HepG2 (cell line): ENCODE data around the gene SSBP2. TPM values are rescaled to one million over a fixed set of nuclear protein-coding genes. Genes with fewer than 3 reads are reported as not detected.
"Not testable (repeated sequence)": the region's sequence is repeated elsewhere in the genome, so short reads cannot be mapped to it uniquely, and the experiment has no call there.

Source experiments
- ATAC-seq: fragments of 200-7000 bp; cut with Tn5 transposase; 3 replicates; pipeline ENCODE4 v1.9.1; 2020; ENCODE audit warnings: mild to moderate bottlenecking, moderate library complexity
- BruUV-seq: library from RNA; stranded (reverse); fragments of 400-500 nt; replicated peaks from 2 replicates; lab custom pipeline; 2021; lab: Mats Ljungman, UMichigan
- CTCF ChIA-PET: fragments of 300-600 bp; formaldehyde crosslinking; extraction: SDS; loops from one replicate; lab custom pipeline; 2021; ENCODE audit warnings: low total read pairs, inconsistent platforms, low intra/inter-chr PET ratio; lab: Yijun Ruan, JAX
- POLR2A ChIA-PET: fragments of 350-600 bp; sonication (Branson Sonifier 250); formaldehyde crosslinking; loops from one replicate; lab custom pipeline; 2020; ENCODE audit warnings: antibody characterized with exemption, inconsistent platforms; lab: Yijun Ruan, JAX
- DNase-seq: peaks from one replicate; pipeline ENCODE4 v3.0.0-alpha.2; 2015; ENCODE audit warnings: low spot score
- FAIRE-seq: peaks from 3 replicates; lab custom pipeline; 2011; peaks lifted over from hg19 to GRCh38; lab: Jason Lieb, UNC
- H2AFZ ChIP-seq: one replicate; pipeline ENCODE4 v1.6.1; 2011; ENCODE audit warnings: low read length, inconsistent platforms
- H3K27ac ChIP-seq: fragments of 300-600 bp; 3 replicates; pipeline ENCODE4 v1.8.0; 2011; ENCODE audit warnings: mixed run types, mild to moderate bottlenecking, mixed read lengths, low read length, inconsistent platforms; ENCODE audit not compliant: insufficient read depth; ENCODE audit errors: extremely low read length
- H3K27me3 ChIP-seq, 2 experiments: fragments of 200-600 bp in 1 of 2; 2 replicates in 1 of 2; 3 replicates in 1 of 2; pipeline versions ENCODE4 v1.6.0 to v1.8.0; 2011; ENCODE audit warnings: low read length in 2 of 2, mild to moderate bottlenecking in 2 of 2, moderate library complexity in 2 of 2, inconsistent platforms in 1 of 2; ENCODE audit not compliant: insufficient read depth in 2 of 2, control insufficient read depth in 1 of 2
- H3K36me3 ChIP-seq, 2 experiments: fragments of 200-600 bp in 1 of 2; replicated peaks in 1 of 2; 2 replicates in 1 of 2; 3 replicates in 1 of 2; pipeline versions ENCODE4 v1.5.1 to v1.8.0; 2011; ENCODE audit warnings: low read length in 2 of 2, inconsistent platforms in 1 of 2; ENCODE audit not compliant: insufficient read depth in 2 of 2, control insufficient read depth in 1 of 2
- H3K4me1 ChIP-seq: 2 replicates; pipeline ENCODE4 v1.5.1; 2012; ENCODE audit warnings: low read length, inconsistent platforms; ENCODE audit not compliant: insufficient read depth
- H3K4me2 ChIP-seq: 2 replicates; pipeline ENCODE4 v1.6.0; 2011; ENCODE audit warnings: low read depth, low read length, inconsistent platforms
- H3K4me3 ChIP-seq, 3 experiments: fragments of 200-600 bp in 1 of 3; sonication (generic), shearing (Covaris generic) in 1 of 3; replicated peaks in 1 of 3; 2 replicates each; pipeline ENCODE4 v1.5.1; 2011 to 2016; ENCODE audit warnings: low read length in 3 of 3, inconsistent platforms in 2 of 3, low read depth in 2 of 3, mild to moderate bottlenecking in 2 of 3, control low read depth in 1 of 3, mixed read lengths in 1 of 3; ENCODE audit not compliant: insufficient read depth in 1 of 3
- H3K79me2 ChIP-seq: one replicate; pipeline ENCODE4 v1.6.1; 2011; ENCODE audit warnings: low read length, inconsistent platforms; ENCODE audit not compliant: insufficient read depth
- H3K9ac ChIP-seq: 2 replicates; pipeline ENCODE4 v1.6.0; 2011; ENCODE audit warnings: mild to moderate bottlenecking, low read depth, low read length, inconsistent platforms; ENCODE audit not compliant: insufficient read depth
- H3K9me3 ChIP-seq: 2 replicates; pipeline ENCODE4 v1.5.1; 2012; ENCODE audit warnings: mild to moderate bottlenecking, low read length
- H4K20me1 ChIP-seq: 2 replicates; pipeline ENCODE4 v1.6.0; 2011; ENCODE audit warnings: inconsistent platforms, mild to moderate bottlenecking, low read length, moderate library complexity; ENCODE audit not compliant: insufficient read depth
- ARID3A ChIP-seq: IDR thresholded peaks from 2 replicates; pipeline ENCODE4 v1.6.1; 2012; ENCODE audit warnings: low read depth, low read length, improper control_type of control experiment
- HOXA9 ChIP-seq: sonication (generic); formaldehyde crosslinking; IDR thresholded peaks from 2 replicates; pipeline ENCODE4 v1.8.1; 2022; ENCODE audit warnings: missing genetic modification reagents, mild to moderate bottlenecking, moderate library complexity, borderline replicate concordance
- KLF9 ChIP-seq: IDR thresholded peaks from 2 replicates; pipeline ENCODE4 v1.6.1; 2016; ENCODE audit warnings: low read depth
- MLLT10 ChIP-seq: sonication (generic); formaldehyde crosslinking; IDR thresholded peaks from 2 replicates; pipeline ENCODE4 v1.4.0; 2020; ENCODE audit warnings: missing genetic modification reagents
- MTF2 ChIP-seq: sonication (generic); formaldehyde crosslinking; IDR thresholded peaks from 2 replicates; pipeline ENCODE4 v1.5.0; 2020; ENCODE audit warnings: missing genetic modification reagents, borderline replicate concordance
- NFATC3 ChIP-seq: sonication (generic); formaldehyde crosslinking; IDR thresholded peaks from 2 replicates; pipeline ENCODE4 v1.5.1; 2020; ENCODE audit warnings: mild to moderate bottlenecking, missing genetic modification reagents
- POLR2AphosphoS5 ChIP-seq: IDR thresholded peaks from 2 replicates; pipeline ENCODE4 v1.6.1; 2012; ENCODE audit warnings: low read depth, low read length
- SNRNP70 ChIP-seq: fragments of 200-400 bp; formaldehyde crosslinking; IDR thresholded peaks from 2 replicates; pipeline ENCODE4 v1.6.1; 2017; ENCODE audit warnings: mild to moderate bottlenecking, low read depth, low read length, moderate library complexity
- ZNF674 ChIP-seq: sonication (generic); formaldehyde crosslinking; IDR thresholded peaks from 2 replicates; pipeline ENCODE4 v1.5.0; 2020; ENCODE audit warnings: low read depth, mild to moderate bottlenecking, missing genetic modification reagents
- ZNF878 ChIP-seq: sonication (generic); formaldehyde crosslinking; IDR thresholded peaks from 2 replicates; pipeline ENCODE4 v1.8.1; 2023; ENCODE audit warnings: mild to moderate bottlenecking, missing genetic modification reagents, moderate library complexity
- WGBS: methylation state at CpG from one replicate; pipeline ENCODE4 v1.1.6; 2017; ENCODE audit warnings: low lambda C conversion rate; 5-methylcytosine and 5-hydroxymethylcytosine counted together
- in situ Hi-C: cut with HindIII; loops from 2 replicates; pipeline ENCODE4 v1.10.0; 2017; ENCODE audit warnings: low pct_unique_long_range_greater_than_20kb; ENCODE audit not compliant: extremely low pct_ligation_motif_present
- intact Hi-C: fragments of 100-400 bp; cut with micrococcal nuclease; formaldehyde crosslinking; loops from one replicate; pipeline ENCODE4 v1.10.0; 2022; ENCODE audit not compliant: unreplicated experiment
- polyA plus RNA-seq, 8 experiments: library from polyadenylated mRNA; depleted of rRNA in 3 of 8; stranded (reverse) in 7 of 8; unstranded in 1 of 8; fragments of >200 nt; fragmentation: Illumina TruSeq in 4 of 8; extraction: Trizol in 4 of 8; gene quantifications; 2 replicates each; pipeline versions ENCODE4 v1.2.1 to v1.2.3, GENCODE V29; 2011 to 2016; ENCODE audit warnings: low read depth in 4 of 8, missing spikeins in 1 of 8, mixed read lengths in 1 of 8; ENCODE audit not compliant: insufficient read depth in 1 of 8
- total RNA-seq, 5 experiments: library from RNA; depleted of rRNA; stranded (reverse); fragments of >200 nt; fragmentation: Illumina TruSeq; extraction: Trizol; gene quantifications; 2 replicates each; pipeline ENCODE4 v1.2.3, GENCODE V29; 2016; ENCODE audit warnings: low read depth in 1 of 5

SSBP2 gene
- total and polyA plus RNA-seq, 2 of the 13 experiments (the other 11 are each of a cell fraction or from before 2014, with no cell fraction given): 0.16 TPM; not detected in 1

- H3K27ac ChIP-seq, H3K4me3 ChIP-seq, DNase-seq, H3K4me1 ChIP-seq, CTCF ChIA-PET, H3K27me3 ChIP-seq, H3K36me3 ChIP-seq, H4K20me1 ChIP-seq, H3K79me2 ChIP-seq, intact Hi-C loops, FAIRE-seq, in situ Hi-C loops, ATAC-seq, H3K9ac ChIP-seq, H3K9me3 ChIP-seq, POLR2A ChIA-PET, BruUV-seq, H2AFZ ChIP-seq, H3K4me2 ChIP-seq: not testable (repeated sequence)
- 95% methylated on average over 1 of the region's 1 CpG for WGBS
These were observed 90.3 kb downstream of the SSBP2 start for GRCh38 chr5:81660624-81661023.

GRCh38 chr5:81657386-81657785 is 93.5 kb downstream of the SSBP2 start:
- Histone ChIP-seq H3K4me3 (no peak overlapping the region), H3K36me3 (no peaks in the 10 kb centered on the region), H2AFZ (no peak overlapping the region), H4K20me1 (no peaks in the 10 kb centered on the region), H3K27ac (no peak overlapping the region), H3K9ac (no peak overlapping the region), H3K4me1 (no peaks in the 10 kb centered on the region), H3K9me3 (no peaks in the 10 kb centered on the region), H3K79me2 (no peaks in the 10 kb centered on the region), H3K27me3 (no peaks in the 10 kb centered on the region), H3K4me2 (no peak overlapping the region)
- DNase-seq (no peak), FAIRE-seq (no peak), ATAC-seq (no peak)
- 3% methylated on average over 1 of the region's 1 CpG for WGBS
- TF ChIP-seq ZNF878 (CRISPR knock-in tag): no peak
- no TSS peak for BruUV-seq
- intact Hi-C loops (no loop called here), in situ Hi-C loops (no loop called here)
- POLR2A ChIA-PET: no interaction called here
- CTCF ChIA-PET: no interaction called here

GRCh38 chr5:81656783-81657182 is 94.1 kb downstream of the SSBP2 start:
- 19% methylated on average over 3 of the region's 3 CpGs for WGBS
- intact Hi-C loops (no loop called here), in situ Hi-C loops (no loop called here)
- FAIRE-seq (no peak), DNase-seq (no peak), ATAC-seq (no peak)
- Histone ChIP-seq H3K4me2 (no peak overlapping the region), H3K4me1 (no peaks in the 10 kb centered on the region), H3K79me2 (no peaks in the 10 kb centered on the region), H3K9ac (no peak overlapping the region), H3K9me3 (no peaks in the 10 kb centered on the region), H3K4me3 (no peak overlapping the region), H3K27ac (no peak overlapping the region), H3K27me3 (no peaks in the 10 kb centered on the region), H2AFZ (no peak overlapping the region), H3K36me3 (no peaks in the 10 kb centered on the region), H4K20me1 (no peaks in the 10 kb centered on the region)
- no TSS peak for BruUV-seq
- ChIA-PET POLR2A (no interaction called here), CTCF (no interaction called here)
- TF ChIP-seq HOXA9 (no peak), SNRNP70 (no peak), MLLT10 (CRISPR knock-in tag) (no peak), POLR2AphosphoS5 (no peak), ARID3A (no peak), ZNF674 (no peak), NFATC3 (no peak), MTF2 (no peak), KLF9 (no peak)
